Pancreas (tissue), 10 donors: ENCODE data around the gene HABP2. TPM values are rescaled to one million over a fixed set of nuclear protein-coding genes. Genes with fewer than 3 reads are reported as not detected.

Experiments used
- ATAC-seq, 4 donors: fragments of 200-7000 bp; cut with Tn5 transposase; one replicate each; pipeline versions ENCODE4 v1.8.0 to v1.9.1; 2020; ENCODE audit warnings: mild to moderate bottlenecking in 4 of 4, moderate library complexity in 4 of 4
- DNase-seq, 6 donors: peaks; one replicate each; pipeline ENCODE4 v3.0.0-alpha.2; 2020
- FAIRE-seq: peaks from 2 replicates; lab custom pipeline; 2012; peaks lifted over from hg19 to GRCh38; lab: Jason Lieb, UNC
- H3K27ac ChIP-seq, 4 donors: fragments of 200-600 bp; sonication (generic); 1 replicate in 3 of 4; 2 replicates in 1 of 4; pipeline versions ENCODE4 v1.5.0 to v1.8.0; 2020
- H3K27me3 ChIP-seq, 4 donors: fragments of 200-600 bp; one replicate each; pipeline ENCODE4 v1.8.0; 2021
- H3K36me3 ChIP-seq, 3 donors: fragments of 200-600 bp; sonication (generic) in 1 of 3; one replicate each; pipeline versions ENCODE4 v1.5.0 to v1.8.0; 2020 to 2021
- H3K4me1 ChIP-seq, 3 donors: fragments of 200-600 bp; one replicate each; pipeline ENCODE4 v1.8.0; 2021
- H3K4me3 ChIP-seq, 4 donors: fragments of 200-600 bp; sonication (generic) in 2 of 4; one replicate each; pipeline versions ENCODE4 v1.5.0 to v1.8.0; 2020 to 2021
- H3K9me3 ChIP-seq, 4 donors: fragments of 200-600 bp; one replicate each; pipeline ENCODE4 v1.8.0; 2021
- CTCF ChIP-seq, 4 donors: fragments of 200-600 bp; sonication (generic) in 3 of 4; IDR thresholded peaks; one replicate each; pipeline versions ENCODE4 v1.5.0 to v1.8.0; 2021; ENCODE audit warnings: antibody characterized with exemption in 4 of 4
- WGBS, 2 donors: extraction: QIAGEN DNeasy Blood & Tissue Kit; methylation state at CpG; one replicate each; pipeline ENCODE4 v1.1.7; 2013; 5-methylcytosine and 5-hydroxymethylcytosine counted together
- intact Hi-C, 3 donors: fragments of 100-400 bp; cut with DNase I; formaldehyde crosslinking; loops; one replicate each; pipeline versions ENCODE4 v1.11.1 to v1.14.2; 2022
- polyA plus RNA-seq, 2 donors: library from polyadenylated mRNA; stranded (reverse); fragments of 200-250 nt; gene quantifications; one replicate each; pipeline ENCODE4 v1.2.3, GENCODE V29; 2013
- total RNA-seq, 6 donors: library from RNA; stranded (reverse); fragmentation: NEBNext Ultra II Directional in 4 of 6; extraction: Animal tissue kit (Norgen Biotek cat#: 25700) in 4 of 6; gene quantifications; one replicate each; pipeline versions ENCODE4 v1.2.1 to v1.2.4, GENCODE V29; 2021 to 2023
- donor health status: healthy with polysubstance abuse.
- donor health status: DM: no; HTN: no; CAD: no; lungs with moderate emphysema.
- donor health status: DM: no; HTN: no; CAD: no.
- donor health status: control.
- donor health status: control.
- donor health status: Bipolar disorder and iron deficiency.
- donor health status: DM: yes; HTN: yes; CAD: no.
- donor health status: DM: no; HTN: no; CAD: no.
- donor health status: DM: no; HTN: no; CAD: no.
- donor health status: DM: yes; HTN: yes; CAD: no.

Gene HABP2
- total and polyA plus RNA-seq, 8 donors = 8.8 to 51.7 (median 14.0) TPM

GRCh38 chr10:113523628-113524027 is 29.2 kb upstream of the HABP2 start:
- TF ChIP-seq CTCF (IDR thresholded peaks at IDR 0.05) = no peak
- ATAC-seq (no peak), FAIRE-seq (no peak), DNase-seq (no peak)
- Histone ChIP-seq H3K4me1 (peaks cover 0 to 4% (median 0%) of the 10 kb centered on the region in 3 donors), H3K36me3 (no peaks in the 10 kb centered on the region), H3K4me3 (no peak overlapping the region), H3K27me3 (no peaks in the 10 kb centered on the region), H3K9me3 (no peaks in the 10 kb centered on the region), H3K27ac (no peak overlapping the region)
- 57 to 80% methylated on average over 1 of the region's 1 CpG for WGBS, 2 donors
- intact Hi-C loops = loop anchor here in 1 of 3 donors (5.0 kb wide), 1 partner anchor 44 kb away; no protein-coding TSS in a partner anchor

GRCh38 chr10:113524120-113524519 is 28.7 kb upstream of the HABP2 start:
- DNase-seq (no peak), FAIRE-seq (no peak), ATAC-seq (peak in 2 of 4 donors; percentile 43 to 58)
- H3K4me3 ChIP-seq = no peak overlapping the region
- no peak overlapping the region for H3K27ac ChIP-seq
- H3K4me1 ChIP-seq = peaks cover 0 to 4% (median 0%) of the 10 kb centered on the region in 3 donors
- intact Hi-C loops = loop anchor here in 1 of 3 donors (5.0 kb wide), 1 partner anchor 43 kb away; no protein-coding TSS in a partner anchor
- TF ChIP-seq CTCF (IDR thresholded peaks at IDR 0.05) = no peak
- WGBS, 2 donors = 45 to 56% methylated on average over 3 of the region's 3 CpGs
- no peaks in the 10 kb centered on the region for H3K27me3 ChIP-seq
- H3K36me3 ChIP-seq = no peaks in the 10 kb centered on the region
- no peaks in the 10 kb centered on the region for H3K9me3 ChIP-seq

GRCh38 chr10:113524539-113525490 is 28.0 kb upstream of the HABP2 start:
- intact Hi-C loops = loop anchor here in 1 of 3 donors (5.0 kb wide), 1 partner anchor 42 kb away; no protein-coding TSS in a partner anchor
- H3K4me3 ChIP-seq = no peak overlapping the region
- no peaks in the 10 kb centered on the region for H3K36me3 ChIP-seq
- no peak for TF ChIP-seq CTCF (IDR thresholded peaks at IDR 0.05)
- DNase-seq (no peak), ATAC-seq (no peak), FAIRE-seq (no peak)
- H3K27me3 ChIP-seq = no peaks in the 10 kb centered on the region
- H3K9me3 ChIP-seq = no peaks in the 10 kb centered on the region
- 82 to 89% methylated on average over 11 of the region's 11 CpGs for WGBS, 2 donors
- H3K4me1 ChIP-seq = peaks cover 0 to 4% (median 0%) of the 10 kb centered on the region in 3 donors
- H3K27ac ChIP-seq = no peak overlapping the region

- no peak for DNase-seq
- WGBS, 2 donors = 64 to 88% methylated on average over 5 of the region's 5 CpGs
- no peak for TF ChIP-seq CTCF (IDR thresholded peaks at IDR 0.05)
- no peaks in the 10 kb centered on the region for H3K27me3 ChIP-seq
- no peak overlapping the region for H3K27ac ChIP-seq
- intact Hi-C loops = no loop called here
- H3K4me3 ChIP-seq = no peak overlapping the region
- no peak for FAIRE-seq
- no peaks in the 10 kb centered on the region for H3K36me3 ChIP-seq
- no peak for ATAC-seq
- H3K4me1 ChIP-seq = peaks cover 0 to 4% (median 0%) of the 10 kb centered on the region in 3 donors
- no peaks in the 10 kb centered on the region for H3K9me3 ChIP-seq
These were observed 27.1 kb upstream of the HABP2 start for GRCh38 chr10:113525713-113526112.
